Parathyroid adenoma (tissue), 2 donors: ENCODE measurements around the gene SERINC5.

Experiments used
- H2AFZ ChIP-seq: fragments of 300-600 bp; sonication (generic); one replicate; pipeline ENCODE4 v1.7.0; 2017; ENCODE audit warnings: antibody characterized with exemption, mild to moderate bottlenecking
- H3K27ac ChIP-seq: fragments of 300-600 bp; sonication (generic); one replicate; pipeline ENCODE4 v1.7.0; 2017
- H3K27me3 ChIP-seq: fragments of 300-600 bp; sonication (generic); one replicate; pipeline ENCODE4 v1.7.0; 2017; ENCODE audit warnings: low read length; ENCODE audit not compliant: control insufficient read depth, insufficient read depth
- H3K36me3 ChIP-seq: fragments of 300-600 bp; sonication (generic); one replicate; pipeline ENCODE4 v1.7.0; 2017; ENCODE audit warnings: low read length; ENCODE audit not compliant: control insufficient read depth, insufficient read depth
- H3K4me1 ChIP-seq: fragments of 300-600 bp; sonication (generic); one replicate; pipeline ENCODE4 v1.7.0; 2017; ENCODE audit warnings: control low read depth
- H3K4me2 ChIP-seq: fragments of 300-600 bp; sonication (generic); one replicate; pipeline ENCODE4 v1.7.0; 2017; ENCODE audit warnings: low read length
- H3K4me3 ChIP-seq: fragments of 300-600 bp; sonication (generic); one replicate; pipeline ENCODE4 v1.7.0; 2017; ENCODE audit warnings: low read depth, low read length
- H3K79me2 ChIP-seq: fragments of 300-600 bp; sonication (generic); one replicate; pipeline ENCODE4 v1.7.0; 2017; ENCODE audit warnings: control low read depth
- H3K9ac ChIP-seq: fragments of 300-600 bp; sonication (generic); one replicate; pipeline ENCODE4 v1.7.0; 2017; ENCODE audit warnings: mild to moderate bottlenecking
- H3K9me3 ChIP-seq: fragments of 300-600 bp; sonication (generic); one replicate; pipeline ENCODE4 v1.7.0; 2017; ENCODE audit warnings: low read length; ENCODE audit not compliant: control insufficient read depth
- TF ChIP-seq, protein P1 (sequence below): fragments of 300-600 bp; sonication (generic); IDR thresholded peaks from one replicate; pipeline ENCODE4 v1.7.0; 2017; ENCODE audit warnings: antibody characterized with exemption, mild to moderate bottlenecking
- donor health status: primary hyperparathyroidism.

The SERINC5 gene

GRCh38 chr5:80082731-80083100, 173.1 kb downstream of the SERINC5 start:
- Histone ChIP-seq H3K4me1 (no peaks in the 10 kb centered on the region), H3K27me3 (no peaks in the 10 kb centered on the region), H3K9ac (no peak overlapping the region), H3K9me3 (no peaks in the 10 kb centered on the region), H2AFZ (peak overlapping the region; percentile 65), H3K79me2 (no peaks in the 10 kb centered on the region), H3K36me3 (no peaks in the 10 kb centered on the region), H3K4me2 (peak overlapping the region; percentile 42), H3K4me3 (no peak overlapping the region), H3K27ac (no peak overlapping the region)
- TF ChIP-seq, protein P1, sequence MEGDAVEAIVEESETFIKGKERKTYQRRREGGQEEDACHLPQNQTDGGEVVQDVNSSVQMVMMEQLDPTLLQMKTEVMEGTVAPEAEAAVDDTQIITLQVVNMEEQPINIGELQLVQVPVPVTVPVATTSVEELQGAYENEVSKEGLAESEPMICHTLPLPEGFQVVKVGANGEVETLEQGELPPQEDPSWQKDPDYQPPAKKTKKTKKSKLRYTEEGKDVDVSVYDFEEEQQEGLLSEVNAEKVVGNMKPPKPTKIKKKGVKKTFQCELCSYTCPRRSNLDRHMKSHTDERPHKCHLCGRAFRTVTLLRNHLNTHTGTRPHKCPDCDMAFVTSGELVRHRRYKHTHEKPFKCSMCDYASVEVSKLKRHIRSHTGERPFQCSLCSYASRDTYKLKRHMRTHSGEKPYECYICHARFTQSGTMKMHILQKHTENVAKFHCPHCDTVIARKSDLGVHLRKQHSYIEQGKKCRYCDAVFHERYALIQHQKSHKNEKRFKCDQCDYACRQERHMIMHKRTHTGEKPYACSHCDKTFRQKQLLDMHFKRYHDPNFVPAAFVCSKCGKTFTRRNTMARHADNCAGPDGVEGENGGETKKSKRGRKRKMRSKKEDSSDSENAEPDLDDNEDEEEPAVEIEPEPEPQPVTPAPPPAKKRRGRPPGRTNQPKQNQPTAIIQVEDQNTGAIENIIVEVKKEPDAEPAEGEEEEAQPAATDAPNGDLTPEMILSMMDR, result peak; percentile 33

DNA sequence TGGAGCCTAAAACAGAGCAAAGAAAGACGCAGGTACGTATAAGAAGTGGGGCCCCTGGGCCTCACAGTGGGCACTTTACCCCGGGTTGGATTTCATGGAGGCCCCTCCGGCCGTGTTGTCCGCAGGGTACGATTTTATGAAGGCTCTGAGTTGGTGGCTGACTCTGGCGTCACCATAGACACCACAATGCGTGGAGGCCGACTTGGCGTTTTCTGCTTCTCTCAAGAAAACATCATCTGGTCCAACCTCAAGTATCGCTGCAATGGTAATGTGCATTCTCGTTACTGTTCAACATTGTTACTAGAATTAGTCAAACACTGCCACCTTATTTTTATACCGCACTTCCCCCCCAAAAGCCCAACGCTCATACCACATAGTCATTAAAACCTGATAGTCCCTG, 173.6 kb downstream of the SERINC5 start:
- no peak overlapping the region for H3K27ac ChIP-seq
- H3K79me2 ChIP-seq, result no peaks in the 10 kb centered on the region
- H3K4me3 ChIP-seq, result no peak overlapping the region
- H3K27me3 ChIP-seq, result no peaks in the 10 kb centered on the region
- TF ChIP-seq, protein P1, result no peak
- no peaks in the 10 kb centered on the region for H3K4me1 ChIP-seq
- no peaks in the 10 kb centered on the region for H3K36me3 ChIP-seq
- no peak overlapping the region for H2AFZ ChIP-seq
- no peak overlapping the region for H3K4me2 ChIP-seq
- H3K9ac ChIP-seq, result no peak overlapping the region
- no peaks in the 10 kb centered on the region for H3K9me3 ChIP-seq

DNA sequence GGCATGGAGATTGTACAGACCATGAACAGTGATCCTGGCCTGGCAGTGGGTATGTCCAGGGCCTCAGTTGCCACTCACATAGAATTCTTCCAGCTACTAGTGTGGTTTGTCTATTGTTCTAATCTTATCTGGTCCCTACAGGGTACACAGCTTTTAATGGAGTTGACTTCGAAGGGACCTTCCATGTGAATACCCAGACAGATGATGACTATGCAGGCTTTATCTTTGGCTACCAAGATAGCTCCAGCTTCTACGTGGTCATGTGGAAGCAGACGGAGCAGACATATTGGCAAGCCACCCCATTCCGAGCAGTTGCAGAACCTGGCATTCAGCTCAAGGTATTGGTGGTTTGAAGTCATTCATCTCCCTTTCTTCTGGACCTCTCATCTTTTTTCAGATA, 176.9 kb downstream of the SERINC5 start:
- no peaks in the 10 kb centered on the region for H3K36me3 ChIP-seq
- no peaks in the 10 kb centered on the region for H3K27me3 ChIP-seq
- TF ChIP-seq, protein P1, result no peak
- no peak overlapping the region for H3K27ac ChIP-seq
- no peak overlapping the region for H3K4me2 ChIP-seq
- no peak overlapping the region for H3K9ac ChIP-seq
- no peaks in the 10 kb centered on the region for H3K79me2 ChIP-seq
- no peak overlapping the region for H2AFZ ChIP-seq
- H3K9me3 ChIP-seq, result no peaks in the 10 kb centered on the region
- no peak overlapping the region for H3K4me3 ChIP-seq
- no peaks in the 10 kb centered on the region for H3K4me1 ChIP-seq

GRCh38 chr5:80077051-80077714, 178.7 kb downstream of the SERINC5 start:
- H3K4me3 ChIP-seq, result no peak overlapping the region
- no peaks in the 10 kb centered on the region for H3K36me3 ChIP-seq
- H2AFZ ChIP-seq, result no peak overlapping the region
- H3K27ac ChIP-seq, result no peak overlapping the region
- H3K27me3 ChIP-seq, result no peaks in the 10 kb centered on the region
- no peaks in the 10 kb centered on the region for H3K4me1 ChIP-seq
- H3K9ac ChIP-seq, result no peak overlapping the region
- no peaks in the 10 kb centered on the region for H3K9me3 ChIP-seq
- no peak overlapping the region for H3K4me2 ChIP-seq
- TF ChIP-seq, protein P1, result no peak
- no peaks in the 10 kb centered on the region for H3K79me2 ChIP-seq
